H1 (cell line): Measurements from ENCODE around the gene LRP8. TPM values are rescaled to one million over a fixed set of nuclear protein-coding genes. Genes with fewer than 3 reads are reported as not detected.

Experiments used
- CTCF ChIA-PET: fragments of 300-600 bp; sonication (Branson Sonifier 250); formaldehyde crosslinking; loops from one replicate; lab custom pipeline; 2021; ENCODE audit not compliant: partially characterized antibody; lab: Charles Lee
- POLR2A ChIA-PET: fragments of 300-600 bp; sonication (Branson Sonifier 250); formaldehyde crosslinking; loops from one replicate; lab custom pipeline; 2021; ENCODE audit warnings: inconsistent platforms; ENCODE audit not compliant: partially characterized antibody; lab: Charles Lee
- DNase-seq, 2 experiments: peaks; one replicate each; pipeline versions ENCODE4 v3.0.0 to v3.0.0-alpha.2; 2010 to 2022; ENCODE audit warnings: low spot score in 2 of 2, low read depth in 1 of 2, mixed read lengths in 1 of 2
- FAIRE-seq: peaks from 2 replicates; lab custom pipeline; 2011; peaks lifted over from hg19 to GRCh38; lab: Jason Lieb, UNC
- H2AFZ ChIP-seq: 2 replicates; pipeline ENCODE4 v1.8.1; 2012; ENCODE audit warnings: low read length, inconsistent platforms
- H2AK5ac ChIP-seq: 2 replicates; pipeline ENCODE4 v1.6.1; 2013; ENCODE audit warnings: low read depth, low read length
- H2BK120ac ChIP-seq: replicated peaks from 2 replicates; pipeline ENCODE3; 2013; ENCODE audit warnings: low read depth, low read length, inconsistent platforms
- H2BK12ac ChIP-seq: 2 replicates; pipeline ENCODE4 v1.6.1; 2013; ENCODE audit warnings: low read depth, low read length
- H2BK15ac ChIP-seq: 2 replicates; pipeline ENCODE4 v1.6.1; 2013; ENCODE audit warnings: low read length
- H2BK20ac ChIP-seq: 2 replicates; pipeline ENCODE4 v1.6.1; 2013; ENCODE audit warnings: low read length
- H2BK5ac ChIP-seq: 2 replicates; pipeline ENCODE4 v1.6.1; 2013; ENCODE audit warnings: low read depth, low read length
- H3K14ac ChIP-seq: 2 replicates; pipeline ENCODE4 v1.6.1; 2013; ENCODE audit warnings: inconsistent platforms; ENCODE audit not compliant: insufficient read length
- H3K18ac ChIP-seq: 2 replicates; pipeline ENCODE4 v1.6.1; 2013; ENCODE audit warnings: low read length; ENCODE audit errors: extremely low read depth
- H3K23ac ChIP-seq: 2 replicates; pipeline ENCODE4 v1.6.1; 2013; ENCODE audit warnings: inconsistent platforms; ENCODE audit not compliant: insufficient read length
- H3K23me2 ChIP-seq: 2 replicates; pipeline ENCODE4 v1.6.1; 2013; ENCODE audit warnings: low read depth, low read length
- H3K27ac ChIP-seq: 2 replicates; pipeline ENCODE4 v1.6.1; 2011; ENCODE audit warnings: low read depth, low read length, inconsistent platforms
- H3K27me3 ChIP-seq, 4 experiments: replicated peaks in 1 of 4; 1 replicate in 1 of 4; 2 replicates in 3 of 4; pipeline versions ENCODE4 v1.6.1 to v1.8.1; 2011 to 2013; ENCODE audit warnings: low read length in 3 of 4, mild to moderate bottlenecking in 3 of 4, inconsistent platforms in 2 of 4, mixed read lengths in 2 of 4, moderate library complexity in 1 of 4; ENCODE audit not compliant: control insufficient read depth in 3 of 4, insufficient read depth in 3 of 4; ENCODE audit errors: extremely low read depth in 1 of 4
- H3K36me3 ChIP-seq, 4 experiments: 2 replicates each; pipeline versions ENCODE4 v1.6.1 to v1.8.1; 2011 to 2013; ENCODE audit warnings: mild to moderate bottlenecking in 4 of 4, low read length in 3 of 4, moderate library complexity in 2 of 4, control low read depth in 1 of 4, inconsistent platforms in 1 of 4; ENCODE audit not compliant: insufficient read depth in 4 of 4, control insufficient read depth in 2 of 4
- H3K4ac ChIP-seq: replicated peaks from 2 replicates; pipeline ENCODE3; 2013; ENCODE audit warnings: low read length, low read depth, mixed read lengths, inconsistent platforms; ENCODE audit not compliant: insufficient read length
- H3K4me1 ChIP-seq, 4 experiments: replicated peaks in 1 of 4; 1 replicate in 1 of 4; 2 replicates in 3 of 4; pipeline versions ENCODE4 v1.6.1 to v1.8.1; 2011 to 2013; ENCODE audit warnings: low read length in 3 of 4, inconsistent platforms in 2 of 4, mixed read lengths in 1 of 4; ENCODE audit not compliant: insufficient read depth in 4 of 4, control insufficient read depth in 3 of 4
- H3K4me2 ChIP-seq, 2 experiments: 2 replicates each; pipeline versions ENCODE4 v1.6.1 to v1.8.1; 2011 to 2013; ENCODE audit warnings: low read depth in 2 of 2, low read length in 2 of 2, control low read depth in 1 of 2, inconsistent platforms in 1 of 2, mild to moderate bottlenecking in 1 of 2; ENCODE audit not compliant: insufficient read depth in 1 of 2
- H3K4me3 ChIP-seq, 4 experiments: fragments of 200-600, 300-600 bp in 1 of 4; sonication (generic), shearing (Covaris generic), sonication (Bioruptor Twin) in 1 of 4; 2 replicates each; pipeline versions ENCODE4 v1.5.1 to v1.8.1; 2011 to 2016; ENCODE audit warnings: low read length in 4 of 4, low read depth in 3 of 4, control low read depth in 2 of 4, inconsistent platforms in 2 of 4, mild to moderate bottlenecking in 2 of 4, mixed read lengths in 1 of 4, moderate library complexity in 1 of 4; ENCODE audit not compliant: insufficient read depth in 2 of 4; ENCODE audit errors: extremely low read depth in 1 of 4
- H3K56ac ChIP-seq: replicated peaks from 2 replicates; pipeline ENCODE3; 2013; ENCODE audit warnings: low read depth, mild to moderate bottlenecking, mixed read lengths, low read length, inconsistent platforms; ENCODE audit not compliant: insufficient read length
- H3K79me1 ChIP-seq: 2 replicates; pipeline ENCODE4 v1.6.1; 2013; ENCODE audit warnings: low read depth, low read length, control low read depth
- H3K79me2 ChIP-seq, 2 experiments: 2 replicates each; pipeline versions ENCODE4 v1.6.1 to v1.8.1; 2012 to 2013; ENCODE audit warnings: low read length in 2 of 2, mild to moderate bottlenecking in 2 of 2, inconsistent platforms in 1 of 2; ENCODE audit not compliant: insufficient read depth in 2 of 2, control insufficient read depth in 1 of 2
- H3K9ac ChIP-seq, 4 experiments: replicated peaks in 1 of 4; 1 replicate in 1 of 4; 2 replicates in 3 of 4; pipeline versions ENCODE4 v1.6.1 to v1.8.1; 2011 to 2013; ENCODE audit warnings: low read depth in 3 of 4, low read length in 3 of 4, control low read depth in 2 of 4, mild to moderate bottlenecking in 2 of 4, moderate library complexity in 2 of 4, inconsistent platforms in 1 of 4; ENCODE audit errors: extremely low read depth in 1 of 4
- H3K9me3 ChIP-seq, 2 experiments: 2 replicates each; pipeline versions ENCODE4 v1.6.1 to v1.8.1; 2012 to 2013; ENCODE audit warnings: mild to moderate bottlenecking in 2 of 2, moderate library complexity in 2 of 2, control low read depth in 1 of 2, inconsistent platforms in 1 of 2, low read depth in 1 of 2, low read length in 1 of 2, mixed read lengths in 1 of 2; ENCODE audit not compliant: insufficient read depth in 2 of 2
- H4K20me1 ChIP-seq, 2 experiments: replicated peaks in 1 of 2; 2 replicates each; pipeline versions ENCODE3 to v1.8.1; 2011 to 2013; ENCODE audit warnings: inconsistent platforms in 2 of 2, low read length in 2 of 2, mild to moderate bottlenecking in 1 of 2; ENCODE audit not compliant: insufficient read depth in 2 of 2, control insufficient read depth in 1 of 2
- H4K5ac ChIP-seq: 2 replicates; pipeline ENCODE4 v1.6.1; 2013; ENCODE audit warnings: low read length, low read depth, mixed read lengths, inconsistent platforms; ENCODE audit not compliant: insufficient read length
- H4K8ac ChIP-seq: 2 replicates; pipeline ENCODE4 v1.8.0; 2013; ENCODE audit warnings: mild to moderate bottlenecking, moderate library complexity, low read length, inconsistent platforms; ENCODE audit not compliant: insufficient read depth; ENCODE audit errors: extremely low read depth
- H4K91ac ChIP-seq: replicated peaks from 2 replicates; pipeline ENCODE3; 2013; ENCODE audit warnings: low read length, mixed read lengths, inconsistent platforms; ENCODE audit not compliant: insufficient read length
- HDAC2 ChIP-seq, 2 experiments: fragments of 300-600 bp in 1 of 2; sonication (generic) in 1 of 2; IDR thresholded peaks; 2 replicates each; pipeline ENCODE4 v1.6.1; 2011 to 2012; ENCODE audit warnings: low read depth in 2 of 2, low read length in 2 of 2, mild to moderate bottlenecking in 2 of 2, moderate library complexity in 2 of 2, borderline replicate concordance in 1 of 2, inconsistent platforms in 1 of 2
- JUN ChIP-seq: IDR thresholded peaks from 2 replicates; pipeline ENCODE4 v1.6.1; 2011; ENCODE audit warnings: low read depth, mild to moderate bottlenecking, improper control_type of control experiment, low read length
- NRF1 ChIP-seq: IDR thresholded peaks from 2 replicates; pipeline ENCODE4 v1.6.1; 2011; ENCODE audit warnings: mild to moderate bottlenecking, low read depth, low read length, improper control_type of control experiment
- ZNF274 ChIP-seq: IDR thresholded peaks from 2 replicates; pipeline ENCODE4 v1.7.0; 2012; ENCODE audit warnings: low read length, borderline replicate concordance; ENCODE audit errors: extremely low read depth
- WGBS, 2 experiments: shearing (Covaris generic) in 1 of 2; methylation state at CpG; one replicate each; pipeline versions ENCODE4 v1.1.6 to v1.1.7; 2013 to 2015; ENCODE audit warnings: low lambda C conversion rate in 2 of 2, mixed read lengths in 2 of 2, inconsistent platforms in 1 of 2, low coverage in 1 of 2, missing lambda C conversion rate in 1 of 2; ENCODE audit not compliant: insufficient replicate concordance in 2 of 2, insufficient coverage in 1 of 2, insufficient read length in 1 of 2; ENCODE audit errors: extremely low coverage in 1 of 2, missing lambda C conversion rate in 1 of 2; 5-methylcytosine and 5-hydroxymethylcytosine counted together
- polyA plus RNA-seq, 7 experiments: library from polyadenylated mRNA; depleted of rRNA in 3 of 7; stranded (reverse) in 5 of 7; unstranded in 2 of 7; fragments of >200 nt in 5 of 7; fragments of 200-250 nt in 2 of 7; gene quantifications; 1 replicate in 5 of 7; 2 replicates in 1 of 7; 4 replicates in 1 of 7; pipeline versions ENCODE4 v1.2.1 to v1.2.3, GENCODE V29; 2011 to 2013; ENCODE audit warnings: missing spikeins in 2 of 7, mixed read lengths in 2 of 7
- total RNA-seq: library from RNA; stranded (reverse); fragmentation: NEBNext Ultra II Directional; extraction: Animal tissue kit (Norgen Biotek cat#: 25700); gene quantifications from 2 replicates; pipeline ENCODE4 v1.2.1, GENCODE V29; 2021
- TF ChIP-seq, protein P1 (sequence below): IDR thresholded peaks from 2 replicates; pipeline ENCODE4 v1.6.1; 2012; ENCODE audit warnings: inconsistent platforms

LRP8 gene
- total and polyA plus RNA-seq, 2 of the 8 experiments (the other 6 are each of a cell fraction or from before 2014, with no cell fraction given): 63.2 to 66.4 TPM

DNA sequence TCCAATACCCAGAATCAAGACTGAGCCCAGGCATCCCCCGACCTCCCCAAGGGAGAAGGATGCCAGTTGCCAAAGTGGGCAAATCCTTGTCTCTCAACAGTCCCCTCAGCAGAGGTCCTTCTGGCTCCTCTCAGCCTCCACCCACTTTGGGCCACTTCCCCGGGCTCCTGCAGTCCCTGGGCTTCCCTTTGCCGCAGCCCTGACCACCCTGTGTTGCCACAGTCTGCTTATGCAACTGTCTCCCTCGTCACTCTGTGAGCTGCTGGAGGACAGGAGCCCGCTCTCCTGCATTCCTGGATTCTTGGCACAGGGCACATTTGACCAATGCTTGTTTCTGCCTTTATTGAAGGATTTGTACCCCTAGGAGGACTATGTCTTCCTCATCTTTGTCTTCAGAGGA lies 2.9 kb upstream of the LRP8 start:
- Histone ChIP-seq H3K79me2 (no peaks in the 10 kb centered on the region), H2BK20ac (no peak overlapping the region), H3K56ac (no peak overlapping the region), H2AK5ac (no peak overlapping the region), H3K36me3 (no peaks in the 10 kb centered on the region), H3K18ac (no peak overlapping the region), H3K23me2 (peaks cover 14% of the 10 kb centered on the region; the same call in 1 of the 2 replicates), H4K5ac (no peak overlapping the region), H3K79me1 (no peaks in the 10 kb centered on the region), H2AFZ (no peak overlapping the region), H2BK12ac (no peak overlapping the region), H3K4me2 (no peak overlapping the region), H4K20me1 (no peaks in the 10 kb centered on the region), H3K14ac (no peak overlapping the region), H2BK120ac (no peak overlapping the region), H3K4ac (no peak overlapping the region), H3K9ac (no peak overlapping the region), H3K9me3 (no peaks in the 10 kb centered on the region), H2BK5ac (no peak overlapping the region), H3K4me3 (no peak overlapping the region), H4K8ac (no peak overlapping the region), H4K91ac (no peak overlapping the region), H2BK15ac (no peak overlapping the region), H3K23ac (no peak overlapping the region), H3K27ac (no peak overlapping the region), H3K27me3 (no peaks in the 10 kb centered on the region; a peak in 1 of 7 replicates), H3K4me1 (peaks cover 0 to 9% (median 5%) of the 10 kb centered on the region in 4 experiments; a peak in 5 of 7 replicates)
- FAIRE-seq (no peak), DNase-seq (no peak)
- ChIA-PET CTCF (interaction anchor here (0.8 to 3.0 kb wide), 5 partner anchors 9 to 62 kb away, joined by 3 to 8 read pairs (median 3); no protein-coding TSS in a partner anchor), POLR2A (no interaction called here)
- TF ChIP-seq JUN: no peak
- no peak for TF ChIP-seq HDAC2 (IDR thresholded peaks at IDR 0.05; ENCODE audit: borderline replicate concordance in 1 of 2, low read depth in 2 of 2, low read length in 2 of 2)
- no peak for TF ChIP-seq ZNF274
- TF ChIP-seq, protein P1, sequence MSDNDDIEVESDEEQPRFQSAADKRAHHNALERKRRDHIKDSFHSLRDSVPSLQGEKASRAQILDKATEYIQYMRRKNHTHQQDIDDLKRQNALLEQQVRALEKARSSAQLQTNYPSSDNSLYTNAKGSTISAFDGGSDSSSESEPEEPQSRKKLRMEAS: no peak
- no peak for TF ChIP-seq NRF1
- WGBS, 2 experiments: 93% methylated on average over 5 of the region's 5 CpGs; no CpG with 5 or more reads in 1 of the 2 experiments
